Cerebellar nuclear complex (tissue), 1 donor: ENCODE data around the gene CDC45.

ENCODE experiments used
- DNase-seq, 2 experiments: peaks; one replicate each; lab custom pipeline; 2025; lab: John Stamatoyannopoulos, UW

The CDC45 gene

GRCh38 chr22:19470010-19470409 lies 9.7 kb upstream of the CDC45 start:
- DNase-seq = no peak

- no peak for DNase-seq
These were observed 8.1 kb upstream of the CDC45 start for GRCh38 chr22:19471572-19471971.

GRCh38 chr22:19472233-19472632 lies 7.5 kb upstream of the CDC45 start:
- DNase-seq = no peak

- no peak for DNase-seq
These were observed 6.1 kb upstream of the CDC45 start for GRCh38 chr22:19473578-19473977.

GRCh38 chr22:19476023-19476422 lies 3.7 kb upstream of the CDC45 start:
- no peak for DNase-seq

- DNase-seq = no peak
These were observed 2.2 kb upstream of the CDC45 start for GRCh38 chr22:19477321-19478044.

- DNase-seq = no peak
These were observed 1.4 kb upstream of the CDC45 start for GRCh38 chr22:19478045-19478900.

- peak in 1 of 2 experiments; percentile 31 for DNase-seq
These were observed 792 bp upstream of the CDC45 start, which contains the start of gene UFD1 for GRCh38 chr22:19478901-19479354. UFD1 (minus strand) TSS chr22:19479193; CDS start chr22:19479085, 108 bp downstream.

- no peak for DNase-seq
These were observed 451 bp downstream of the CDC45 start for GRCh38 chr22:19480173-19480568.

- DNase-seq = no peak
These were observed 1.1 kb downstream of the CDC45 start for GRCh38 chr22:19480789-19481188.

- no peak for DNase-seq
These were observed 2.6 kb downstream of the CDC45 start for GRCh38 chr22:19482297-19482696.

- no peak for DNase-seq
These were observed 3.9 kb downstream of the CDC45 start for GRCh38 chr22:19483481-19484244.

- DNase-seq = no peak
These were observed 8.6 kb downstream of the CDC45 start for GRCh38 chr22:19488285-19488684.

GRCh38 chr22:19488884-19489843 lies 9.4 kb downstream of the CDC45 start:
- no peak for DNase-seq

GRCh38 chr22:19490628-19491230 lies 11.0 kb downstream of the CDC45 start:
- DNase-seq = no peak

- no peak for DNase-seq
These were observed 12.9 kb downstream of the CDC45 start for GRCh38 chr22:19492504-19493174.

GRCh38 chr22:19494001-19494560 lies 14.4 kb downstream of the CDC45 start:
- no peak for DNase-seq

- DNase-seq = no peak
These were observed 15.0 kb downstream of the CDC45 start for GRCh38 chr22:19494676-19495173.

- DNase-seq = no peak
These were observed 16.0 kb downstream of the CDC45 start for GRCh38 chr22:19495562-19496323.
